Transverse colon (tissue), 4 donors: ENCODE data around the gene PDZD8.

Experiments
- CTCF ChIP-seq, 5 experiments: fragments of 200-600 bp in 3 of 5; fragments of 450-650 bp in 2 of 5; sonication (generic) in 3 of 5; IDR thresholded peaks; 1 replicate in 2 of 5; 2 replicates in 3 of 5; pipeline ENCODE4 v1.5.1; 2016 to 2017; ENCODE audit warnings: antibody characterized with exemption in 5 of 5, inconsistent platforms in 3 of 5, mild to moderate bottlenecking in 2 of 5, moderate library complexity in 1 of 5
- EP300 ChIP-seq: sonication (generic); formaldehyde crosslinking; IDR thresholded peaks from one replicate; pipeline ENCODE4 v1.6.1; 2017; ENCODE audit warnings: antibody characterized with exemption, low read depth
- POLR2A ChIP-seq: fragments of 450-650 bp; IDR thresholded peaks from one replicate; pipeline ENCODE4 v1.6.1; 2016; ENCODE audit warnings: antibody characterized with exemption, mild to moderate bottlenecking, moderate library complexity
- POLR2AphosphoS5 ChIP-seq, 3 donors: sonication (generic); formaldehyde crosslinking; IDR thresholded peaks; one replicate each; pipeline ENCODE4 v1.6.1; 2016; ENCODE audit warnings: antibody characterized with exemption in 3 of 3

- no peak for TF ChIP-seq POLR2A
- no peak for TF ChIP-seq CTCF (IDR thresholded peaks at IDR 0.05)
- no peak for TF ChIP-seq POLR2AphosphoS5 (IDR thresholded peaks at IDR 0.05)
- no peak for TF ChIP-seq EP300
Measured at GRCh38 chr10:117311261-117311660, 64.0 kb downstream of the PDZD8 start.
